DLD1 (cell line): Measurements from ENCODE around the gene CMTM6.
"Not testable (repeated sequence)": the region's sequence is repeated elsewhere in the genome, so short reads cannot be mapped to it uniquely, and the experiment has no call there.

Experiments used
- in situ Hi-C: cut with HindIII; loops from 2 replicates; pipeline ENCODE4 v1.10.0; 2017; ENCODE audit warnings: low sequenced_read_pairs

CMTM6 gene

GRCh38 chr3:32450426-32450825 lies 52.2 kb downstream of the CMTM6 start:
- in situ Hi-C loops, result no loop called here

- in situ Hi-C loops, result no loop called here
Measured at GRCh38 chr3:32449691-32450090, 53.0 kb downstream of the CMTM6 start.

- in situ Hi-C loops, result no loop called here
Measured at GRCh38 chr3:32448686-32449474, 53.8 kb downstream of the CMTM6 start.

GRCh38 chr3:32447865-32448400 lies 54.7 kb downstream of the CMTM6 start:
- in situ Hi-C loops, result no loop called here

GRCh38 chr3:32443478-32443877 lies 59.2 kb downstream of the CMTM6 start:
- in situ Hi-C loops, result no loop called here

- in situ Hi-C loops, result no loop called here
Measured at GRCh38 chr3:32442766-32443165, 59.9 kb downstream of the CMTM6 start.

- in situ Hi-C loops, result no loop called here
Measured at GRCh38 chr3:32440611-32441350, 61.9 kb downstream of the CMTM6 start.

GRCh38 chr3:32439421-32439820 lies 63.2 kb downstream of the CMTM6 start:
- in situ Hi-C loops, result not testable (repeated sequence)

GRCh38 chr3:32438596-32439344 lies 63.9 kb downstream of the CMTM6 start:
- in situ Hi-C loops, result no loop called here

- in situ Hi-C loops, result no loop called here
Measured at GRCh38 chr3:32437896-32438295, 64.8 kb downstream of the CMTM6 start.

- in situ Hi-C loops, result no loop called here
Measured at GRCh38 chr3:32436816-32437189, 65.8 kb downstream of the CMTM6 start.

- in situ Hi-C loops, result no loop called here
Measured at GRCh38 chr3:32435911-32436815, 66.5 kb downstream of the CMTM6 start.

- in situ Hi-C loops, result no loop called here
Measured at GRCh38 chr3:32434206-32434605, 68.4 kb downstream of the CMTM6 start.

GRCh38 chr3:32432711-32433530 lies 69.7 kb downstream of the CMTM6 start:
- in situ Hi-C loops, result no loop called here

GRCh38 chr3:32432045-32432710 lies 70.5 kb downstream of the CMTM6 start:
- in situ Hi-C loops, result no loop called here

GRCh38 chr3:32431481-32431880 lies 71.2 kb downstream of the CMTM6 start:
- in situ Hi-C loops, result no loop called here
